ENCODE measurements around the gene C2orf76.
A peak's percentile ranks its signal among the peaks of the same experiment; 100 is the strongest.
"Not testable (repeated sequence)": the region's sequence is repeated elsewhere in the genome, so short reads cannot be mapped to it uniquely, and the experiment has no call there.

The C2orf76 gene

GRCh38 chr2:119293900-119294299 is 72.7 kb downstream of the C2orf76 start:
- DNase-seq (ENCODE audit: low read depth): no peak

GRCh38 chr2:119293254-119293653 is 73.4 kb downstream of the C2orf76 start:
- no peak for DNase-seq (ENCODE audit: low read depth)

GRCh38 chr2:119292226-119292625 is 74.4 kb downstream of the C2orf76 start:
- DNase-seq (ENCODE audit: low read depth): no peak

GRCh38 chr2:119291588-119292167 is 75.0 kb downstream of the C2orf76 start:
- no peak for DNase-seq (ENCODE audit: low read depth)

- peak; percentile 34 for DNase-seq (ENCODE audit: low read depth)
Observed at GRCh38 chr2:119290859-119291587, 75.6 kb downstream of the C2orf76 start.

- no peak for DNase-seq (ENCODE audit: low read depth)
Observed at GRCh38 chr2:119289642-119290041, 77.0 kb downstream of the C2orf76 start.

- no peak for DNase-seq (ENCODE audit: low read depth)
Observed at GRCh38 chr2:119289093-119289492, 77.5 kb downstream of the C2orf76 start.

GRCh38 chr2:119288576-119288975 is 78.1 kb downstream of the C2orf76 start:
- no peak for DNase-seq (ENCODE audit: low read depth)

GRCh38 chr2:119286661-119287060 is 80.0 kb downstream of the C2orf76 start:
- DNase-seq (ENCODE audit: low read depth): no peak

GRCh38 chr2:119283873-119284331 is 82.7 kb downstream of the C2orf76 start:
- DNase-seq (ENCODE audit: low read depth): no peak

GRCh38 chr2:119282996-119283511 is 83.6 kb downstream of the C2orf76 start:
- DNase-seq (ENCODE audit: low read depth): no peak

GRCh38 chr2:119282146-119282995 is 84.3 kb downstream of the C2orf76 start:
- no peak for DNase-seq (ENCODE audit: low read depth)

GRCh38 chr2:119280680-119281079 is 86.0 kb downstream of the C2orf76 start:
- no peak for DNase-seq (ENCODE audit: low read depth)

GRCh38 chr2:119279666-119280065 is 87.0 kb downstream of the C2orf76 start:
- DNase-seq (ENCODE audit: low read depth): no peak

- DNase-seq (ENCODE audit: low read depth): no peak
Observed at GRCh38 chr2:119278946-119279345, 87.7 kb downstream of the C2orf76 start.

- not testable (repeated sequence) for DNase-seq (ENCODE audit: low read depth)
Observed at GRCh38 chr2:119278385-119278784, 88.2 kb downstream of the C2orf76 start.

- DNase-seq (ENCODE audit: low read depth): no peak
Observed at GRCh38 chr2:119276864-119277263, 89.8 kb downstream of the C2orf76 start.

- DNase-seq (ENCODE audit: low read depth): no peak
Observed at GRCh38 chr2:119267604-119268003, 99.0 kb downstream of the C2orf76 start.

GRCh38 chr2:119266091-119266589 is 100.5 kb downstream of the C2orf76 start:
- DNase-seq (ENCODE audit: low read depth): no peak

- DNase-seq (ENCODE audit: low read depth): no peak
Observed at GRCh38 chr2:119265693-119266066, 101.0 kb downstream of the C2orf76 start.

GRCh38 chr2:119264781-119265692 is 101.6 kb downstream of the C2orf76 start:
- no peak for DNase-seq (ENCODE audit: low read depth)
